HG03571 (cell line): ENCODE results near the gene SARM1.
"Not testable (repeated sequence)": the region's sequence is repeated elsewhere in the genome, so short reads cannot be mapped to it uniquely, and the experiment has no call there.

Experiments used
- ATAC-seq: cut with Tn5 transposase; IDR thresholded peaks from one replicate; pipeline ENCODE4 v1.9.1; 2021; ENCODE audit not compliant: unreplicated experiment

SARM1 gene

DNA sequence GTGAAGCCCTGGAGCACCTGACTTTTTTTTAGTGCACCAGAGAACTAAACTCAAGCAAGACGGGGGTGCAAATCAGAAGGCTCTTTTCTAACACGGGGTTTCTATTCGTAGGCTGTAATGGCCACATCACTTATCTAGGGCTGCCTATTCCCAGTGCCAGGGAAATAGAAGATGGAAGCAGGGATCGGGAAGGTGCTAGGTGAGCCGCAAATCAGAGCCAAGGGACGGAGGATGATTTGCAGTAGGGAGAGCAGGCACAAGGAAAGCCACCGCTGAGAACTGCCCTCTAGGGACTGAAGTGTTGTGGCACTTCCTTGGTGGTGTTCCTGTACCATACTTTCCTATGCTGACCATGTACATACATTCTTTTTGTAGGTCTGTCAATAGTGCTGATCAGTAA lies 42.3 kb downstream of the SARM1 start:
- ATAC-seq = no peak

- no peak for ATAC-seq
Measured at GRCh38 chr17:28415886-28416285, 44.4 kb downstream of the SARM1 start.

DNA sequence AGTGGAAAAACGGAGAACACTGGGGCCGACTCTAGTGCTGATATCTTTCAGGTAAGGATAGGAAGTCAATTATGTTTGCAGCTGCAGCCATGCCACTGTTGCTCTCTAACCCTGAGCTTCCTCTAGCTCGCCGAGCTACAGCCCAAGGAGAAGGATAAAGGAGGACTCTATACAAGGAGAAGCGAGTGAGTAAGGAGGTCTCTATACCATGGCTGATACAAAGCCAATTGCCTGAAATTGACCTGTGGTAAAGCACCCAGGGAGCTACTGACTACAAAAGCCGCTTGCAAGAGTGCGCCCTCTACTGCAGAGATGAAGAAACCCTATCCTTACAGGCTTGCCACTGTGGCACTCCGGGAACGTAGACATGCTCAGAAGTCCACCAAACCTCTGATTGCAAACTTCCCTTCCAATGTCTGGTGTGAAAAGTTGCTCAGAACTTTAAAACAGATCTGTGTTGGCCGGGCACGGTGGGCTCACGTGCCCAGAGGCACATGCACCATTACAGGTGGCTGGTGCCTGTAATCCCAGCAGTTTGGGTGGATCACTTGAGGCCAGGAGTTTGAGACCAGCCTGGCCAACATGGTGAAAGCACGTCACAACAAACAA lies 45.3 kb downstream of the SARM1 start:
- ATAC-seq = no peak

GRCh38 chr17:28421787-28422305 lies 50.4 kb downstream of the SARM1 start:
- ATAC-seq = no peak

- no peak for ATAC-seq
Measured at GRCh38 chr17:28425206-28425605, 53.7 kb downstream of the SARM1 start.

DNA sequence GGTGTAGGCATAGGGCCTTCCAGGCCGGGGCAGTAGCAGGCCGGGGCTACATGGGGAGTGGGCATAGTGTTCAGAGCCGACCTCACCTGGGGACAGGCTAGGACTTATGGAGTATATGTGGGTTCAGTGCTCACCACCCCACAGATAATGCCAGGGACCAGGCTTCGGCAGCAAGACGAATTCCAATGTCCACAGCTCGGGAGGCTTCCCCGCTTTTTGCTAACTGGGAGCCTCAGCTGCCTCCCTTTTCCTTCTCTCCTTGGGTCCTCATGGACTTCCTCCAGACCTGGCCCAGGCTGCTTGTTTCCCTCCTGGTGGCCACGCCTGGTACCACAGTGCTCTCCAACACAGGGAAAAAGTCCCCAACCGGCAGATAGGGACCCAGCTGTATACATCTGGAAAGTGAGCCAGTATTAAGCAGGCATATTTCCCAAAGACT lies 54.6 kb downstream of the SARM1 start:
- no peak for ATAC-seq

DNA sequence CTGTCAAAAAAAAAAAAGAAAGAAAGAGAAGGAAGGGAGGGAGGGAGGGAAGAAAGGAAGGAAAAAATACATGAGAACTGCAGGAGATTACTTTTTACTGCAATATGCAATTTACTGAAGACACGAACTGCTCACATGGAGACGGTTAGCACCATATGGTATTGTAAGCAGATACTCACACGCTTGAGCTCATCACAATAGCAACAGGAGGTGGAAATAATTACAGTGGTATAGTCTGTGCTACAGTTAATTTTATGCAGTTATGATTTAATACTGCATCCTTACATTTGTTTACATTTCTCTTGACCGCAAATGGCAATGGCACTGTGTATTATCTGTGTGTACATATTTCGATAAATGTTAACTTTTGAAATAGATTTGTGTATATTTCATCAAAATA lies 55.9 kb downstream of the SARM1 start:
- no peak for ATAC-seq

DNA sequence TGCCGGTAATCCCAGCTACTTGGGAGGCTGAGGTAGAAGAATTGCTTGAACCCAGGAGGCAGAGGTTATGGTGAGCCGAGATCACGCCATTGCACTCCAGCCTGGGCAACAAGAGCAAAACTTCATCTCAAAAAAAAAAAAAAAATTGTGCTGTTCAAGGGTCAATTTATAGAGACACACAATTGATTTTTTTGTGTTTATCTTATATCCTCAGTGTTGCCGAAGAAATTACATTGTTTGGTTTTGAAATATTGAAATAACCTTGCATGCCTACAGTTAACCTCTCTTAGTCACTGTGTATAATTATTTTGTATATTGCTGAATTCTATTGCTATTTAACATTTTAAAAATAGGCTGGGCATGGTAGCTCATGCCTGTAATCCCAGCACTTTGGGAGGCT lies 56.5 kb downstream of the SARM1 start:
- ATAC-seq = not testable (repeated sequence)

- no peak for ATAC-seq
Measured at GRCh38 chr17:28433721-28434120, 62.2 kb downstream of the SARM1 start.

DNA sequence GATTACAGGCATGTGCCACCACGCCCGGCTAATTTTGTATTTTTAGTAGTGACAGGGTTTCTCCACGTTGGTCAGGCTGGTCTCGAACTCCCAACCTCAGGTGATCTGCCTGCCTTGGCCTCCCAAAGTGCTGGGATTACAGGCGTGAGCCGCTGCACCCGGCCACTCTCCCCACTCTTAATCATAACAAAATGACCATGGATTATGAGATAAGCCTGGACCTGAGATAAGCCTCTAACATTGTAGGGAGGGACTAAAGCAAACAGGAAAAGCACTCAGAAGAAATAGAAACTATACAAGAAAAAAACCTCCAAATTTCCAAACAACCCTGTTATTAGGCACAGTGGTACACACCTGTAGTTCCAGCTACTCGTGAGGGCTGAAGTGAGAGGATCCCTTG lies 62.8 kb downstream of the SARM1 start:
- not testable (repeated sequence) for ATAC-seq

- ATAC-seq = no peak
Measured at GRCh38 chr17:28443901-28444638, 72.6 kb downstream of the SARM1 start.

DNA sequence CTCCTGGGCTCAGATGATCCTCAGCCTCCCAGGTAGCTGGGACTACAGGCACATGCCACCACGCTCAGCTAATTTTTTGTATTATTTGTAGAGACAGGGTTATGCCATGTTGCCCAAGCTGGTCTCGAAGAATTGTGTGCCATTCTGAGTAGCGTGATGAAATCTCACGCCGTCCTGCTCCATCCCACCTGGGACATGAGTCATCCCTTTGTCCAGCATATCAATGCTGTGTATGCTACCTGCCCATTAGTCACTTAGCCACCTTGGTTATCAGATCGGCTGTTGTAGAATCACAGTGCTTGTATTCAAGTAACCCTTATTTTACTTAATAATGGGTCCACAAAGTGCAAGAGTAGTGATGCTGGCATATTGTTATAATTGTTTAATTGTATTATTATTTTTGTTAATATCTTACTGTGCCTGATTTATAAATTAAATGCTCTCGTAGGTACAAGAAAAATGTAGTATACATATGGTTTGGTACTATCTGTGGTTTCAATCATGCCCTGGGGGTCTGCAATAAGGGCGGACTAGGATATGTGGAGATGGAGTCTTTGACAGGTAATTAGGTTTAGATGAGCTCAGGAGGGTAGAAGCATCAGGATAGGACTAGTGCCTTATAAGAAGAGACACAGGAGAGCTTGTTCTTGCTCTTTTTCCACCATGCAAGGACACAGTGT lies 75.4 kb downstream of the SARM1 start:
- no peak for ATAC-seq

GRCh38 chr17:28447396-28447760 lies 75.9 kb downstream of the SARM1 start:
- no peak for ATAC-seq

GRCh38 chr17:28449859-28450258 lies 78.4 kb downstream of the SARM1 start:
- no peak for ATAC-seq
